NOMO-1 (cell line): Measurements from ENCODE around the gene KRTAP9-7.
A peak's percentile ranks its signal among the peaks of the same experiment; 100 is the strongest.
"Not testable (repeated sequence)": the region's sequence is repeated elsewhere in the genome, so short reads cannot be mapped to it uniquely, and the experiment has no call there.

Experiments
- DNase-seq, 2 experiments: peaks; one replicate each; lab custom pipeline; 2025; ENCODE audit not compliant: unreplicated experiment in 2 of 2; lab: John Stamatoyannopoulos, UW

The KRTAP9-7 gene

GRCh38 chr17:41271323-41271722 is 4.2 kb upstream of the KRTAP9-7 start:
- DNase-seq = not testable (repeated sequence)

- no peak for DNase-seq
Observed at GRCh38 chr17:41271858-41272257, 3.6 kb upstream of the KRTAP9-7 start.

- no peak for DNase-seq
Observed at GRCh38 chr17:41278176-41278955, 2.9 kb downstream of the KRTAP9-7 start.

GRCh38 chr17:41284043-41284442 is 8.5 kb downstream of the KRTAP9-7 start:
- no peak for DNase-seq

GRCh38 chr17:41284546-41284945 is 9.0 kb downstream of the KRTAP9-7 start:
- DNase-seq = peak; percentile 28 to 77

- DNase-seq = no peak
Observed at GRCh38 chr17:41287050-41287449, 11.6 kb downstream of the KRTAP9-7 start.

GRCh38 chr17:41294016-41294415 is 18.5 kb downstream of the KRTAP9-7 start:
- no peak for DNase-seq

GRCh38 chr17:41296846-41297245 is 21.3 kb downstream of the KRTAP9-7 start:
- no peak for DNase-seq

GRCh38 chr17:41298458-41299135 is 23.1 kb downstream of the KRTAP9-7 start:
- no peak for DNase-seq

- DNase-seq = no peak
Observed at GRCh38 chr17:41301204-41301790, 25.8 kb downstream of the KRTAP9-7 start.

GRCh38 chr17:41301916-41302901 is 26.7 kb downstream of the KRTAP9-7 start, which contains the start of gene KRTAP29-1:
KRTAP29-1 (minus strand) TSS chr17:41302851; CDS start chr17:41302851, 0 bp downstream.
- peak in 1 of 2 experiments; percentile 2 for DNase-seq

- DNase-seq = no peak
Observed at GRCh38 chr17:41302981-41303380, 27.5 kb downstream of the KRTAP9-7 start.

- DNase-seq = no peak
Observed at GRCh38 chr17:41304091-41304490, 28.6 kb downstream of the KRTAP9-7 start.

GRCh38 chr17:41307647-41308046 is 32.1 kb downstream of the KRTAP9-7 start:
- no peak for DNase-seq

- peak in 1 of 2 experiments; percentile 4 for DNase-seq
Observed at GRCh38 chr17:41308251-41308917, 32.9 kb downstream of the KRTAP9-7 start.

- no peak for DNase-seq
Observed at GRCh38 chr17:41308918-41309359, 33.4 kb downstream of the KRTAP9-7 start, which contains the start of gene KRTAP16-1. KRTAP16-1 (minus strand) TSS chr17:41309309; CDS start chr17:41309253, 56 bp downstream.

GRCh38 chr17:41311111-41311510 is 35.6 kb downstream of the KRTAP9-7 start:
- DNase-seq = no peak

GRCh38 chr17:41315204-41315794 is 39.8 kb downstream of the KRTAP9-7 start, which contains the start of gene KRTAP17-1:
KRTAP17-1 (minus strand) TSS chr17:41315710; CDS start chr17:41315650, 60 bp downstream.
- DNase-seq = no peak

- no peak for DNase-seq
Observed at GRCh38 chr17:41315814-41316445, 40.4 kb downstream of the KRTAP9-7 start.
